Umbilical cord (tissue), 2 donors: Measurements from ENCODE around the gene FAM110C. TPM values are rescaled to one million over a fixed set of nuclear protein-coding genes. Genes with fewer than 3 reads are reported as not detected.
"Not testable (repeated sequence)": the region's sequence is repeated elsewhere in the genome, so short reads cannot be mapped to it uniquely, and the experiment has no call there.

Source experiments
- DNase-seq: peaks from one replicate; pipeline ENCODE4 v3.0.0-alpha.2; 2015; ENCODE audit warnings: low spot score
- total RNA-seq: library from RNA; depleted of rRNA; stranded (reverse); fragments of >200 nt; gene quantifications from one replicate; pipeline ENCODE4 v1.2.3, GENCODE V29; 2014; ENCODE audit warnings: low replicate concordance; ENCODE audit not compliant: insufficient read depth

Gene FAM110C, protein sequence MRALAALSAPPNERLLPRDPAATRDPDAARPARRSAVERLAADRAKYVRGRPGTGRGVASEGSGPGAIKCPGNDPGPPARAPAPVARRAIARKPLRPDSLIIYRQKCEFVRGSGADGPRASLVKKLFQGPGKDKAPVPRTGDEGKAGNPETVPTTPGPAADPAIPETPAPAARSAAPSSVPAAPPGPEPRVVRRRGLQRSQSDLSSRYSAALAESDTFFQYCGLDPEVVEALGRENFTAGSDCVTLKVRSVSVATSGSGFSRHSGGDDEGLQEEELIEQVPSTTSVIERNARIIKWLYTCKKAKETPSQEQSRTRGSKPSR
- total RNA-seq = 7.7 TPM

GRCh38 chr2:46471-47345, at the start of gene FAM110C:
FAM110C (minus strand) TSS chr2:46505; CDS start chr2:46385, 120 bp downstream.
- peak; percentile 87 for DNase-seq

GRCh38 chr2:92326-92725, 46.0 kb upstream of the FAM110C start:
- no peak for DNase-seq

DNA sequence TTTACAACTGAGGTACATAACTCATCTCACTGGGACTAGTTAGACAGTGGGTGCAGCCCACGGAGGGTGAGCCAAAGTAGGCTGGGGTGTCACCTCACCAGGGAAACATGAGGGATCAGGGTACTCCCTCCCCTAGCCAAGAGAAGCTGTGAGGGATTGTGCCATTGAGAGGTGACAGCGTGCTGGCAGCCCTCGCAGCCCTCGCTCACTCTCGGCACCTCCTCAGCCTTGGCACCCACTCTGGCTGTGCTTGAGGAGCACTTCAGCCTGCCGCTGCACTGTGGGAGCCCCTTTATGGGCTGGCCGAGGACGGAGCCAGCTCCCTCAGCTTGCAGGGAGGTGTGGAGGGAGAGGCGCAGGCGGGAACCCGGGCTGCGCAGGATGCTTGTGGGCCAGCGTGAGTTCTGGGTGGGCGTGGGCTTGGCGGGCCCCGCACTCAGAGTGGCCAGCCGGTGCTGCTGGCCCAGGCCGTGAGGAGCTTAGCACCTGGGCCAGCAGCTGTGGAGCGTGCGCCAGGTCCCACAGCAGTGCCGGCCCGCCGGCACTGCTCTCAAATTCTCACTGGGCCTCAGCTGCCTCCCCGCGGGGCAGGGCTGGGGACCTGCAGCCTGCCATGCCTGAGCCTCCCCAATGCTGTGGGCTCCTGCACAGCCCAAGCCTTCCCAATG, 44.5 kb upstream of the FAM110C start:
- DNase-seq = no peak

DNA sequence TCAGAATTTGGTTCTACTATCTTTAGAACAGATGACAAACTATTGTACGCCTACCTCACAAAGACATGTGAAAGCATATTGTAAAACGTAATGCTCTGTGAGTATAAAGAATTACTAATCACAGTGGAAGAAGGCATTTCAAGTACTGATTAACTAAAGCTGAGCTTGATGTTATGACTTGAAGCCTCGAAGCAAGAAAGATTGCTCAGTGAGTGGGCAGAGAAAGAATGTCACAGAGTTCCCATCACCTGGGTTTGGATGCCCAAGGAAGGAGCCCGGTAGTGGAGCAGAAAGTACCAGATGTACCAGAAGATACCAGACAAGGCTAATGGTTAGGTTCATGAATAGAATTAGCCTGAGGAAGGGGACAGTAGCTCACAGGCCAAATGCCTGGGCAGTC, 39.5 kb upstream of the FAM110C start:
- no peak for DNase-seq

DNA sequence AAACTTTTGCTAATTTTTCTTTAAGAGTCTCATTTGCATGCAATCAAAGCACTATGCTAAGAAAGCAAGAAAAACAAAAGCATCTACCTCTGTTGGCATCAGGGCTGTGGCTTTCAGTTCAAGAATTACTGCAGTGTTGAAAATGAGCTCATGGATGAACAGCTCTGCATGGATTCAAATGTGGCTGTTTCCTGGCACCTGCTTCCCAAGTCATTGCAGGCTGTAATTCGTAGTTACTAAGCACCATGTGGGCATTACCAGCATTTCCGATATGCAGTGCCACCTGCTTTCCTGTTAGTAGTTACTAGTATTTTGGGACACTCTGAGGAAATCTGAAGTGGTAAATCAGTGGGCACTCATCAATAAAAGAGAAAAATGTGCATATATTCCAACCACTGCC, 37.8 kb upstream of the FAM110C start:
- no peak for DNase-seq

DNA sequence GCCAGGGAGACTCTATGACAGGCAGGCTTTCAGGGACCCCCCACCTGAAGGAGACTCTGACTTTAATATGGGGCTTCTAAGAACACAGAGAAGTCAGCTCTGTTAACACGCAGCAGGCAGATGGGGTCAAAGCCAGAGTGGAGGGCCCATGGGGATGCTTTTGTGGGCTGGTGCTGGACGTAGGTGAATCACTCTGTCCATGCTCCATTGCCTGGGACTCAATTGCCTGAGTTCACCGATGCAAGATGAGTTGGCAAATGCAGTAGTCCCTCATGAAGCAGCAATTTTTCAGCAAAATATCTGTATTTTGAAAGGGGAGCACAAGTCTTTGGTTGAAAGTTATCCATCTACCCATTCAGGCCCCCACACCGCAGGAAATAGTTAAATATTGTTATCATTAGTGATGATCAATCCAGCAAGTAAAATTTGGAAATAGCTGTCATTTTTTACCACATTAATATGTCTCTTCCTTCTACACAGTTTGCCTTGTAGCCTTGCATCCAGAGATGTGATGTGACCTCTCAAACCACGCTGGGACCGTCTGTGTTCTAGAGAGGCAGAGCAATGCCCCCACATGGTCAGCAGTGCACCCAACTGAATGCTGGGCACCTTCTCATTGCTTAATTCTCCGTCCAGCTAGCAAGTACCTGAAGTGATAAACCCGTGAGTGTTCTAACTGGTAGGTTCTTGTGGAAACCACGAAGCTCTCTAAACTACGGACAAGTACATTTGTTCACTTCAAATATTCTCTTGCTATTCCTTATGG, 34.8 kb upstream of the FAM110C start:
- no peak for DNase-seq

DNA sequence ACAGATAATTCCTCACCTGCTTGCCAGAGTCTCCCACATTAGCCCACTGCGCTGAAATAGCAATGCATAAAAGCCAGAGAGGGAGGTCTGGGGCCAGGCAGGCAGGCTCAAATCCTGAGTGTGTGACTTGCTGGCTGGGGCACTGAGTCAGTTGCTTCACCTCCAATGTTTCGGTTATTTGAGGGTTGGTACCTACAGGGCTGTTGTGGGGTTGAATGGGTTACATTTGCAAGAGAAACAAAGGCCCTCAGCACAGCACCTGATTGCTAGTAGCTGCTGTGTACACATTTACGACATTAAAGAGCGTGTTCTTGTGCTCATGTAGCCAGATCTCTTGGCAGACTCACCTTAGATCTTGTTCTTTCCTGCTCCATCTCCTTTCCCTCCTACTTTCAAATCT, 34.1 kb upstream of the FAM110C start:
- DNase-seq = no peak

- DNase-seq = no peak
Measured at GRCh38 chr2:71309-72035, 25.2 kb upstream of the FAM110C start.

GRCh38 chr2:69366-70344, 23.4 kb upstream of the FAM110C start:
- DNase-seq = no peak

- not testable (repeated sequence) for DNase-seq
Measured at GRCh38 chr2:68637-69036, 22.3 kb upstream of the FAM110C start.

- DNase-seq = no peak
Measured at GRCh38 chr2:66853-67252, 20.5 kb upstream of the FAM110C start.

- DNase-seq = no peak
Measured at GRCh38 chr2:65121-65520, 18.8 kb upstream of the FAM110C start.

- DNase-seq = no peak
Measured at GRCh38 chr2:55587-56448, 9.5 kb upstream of the FAM110C start.

DNA sequence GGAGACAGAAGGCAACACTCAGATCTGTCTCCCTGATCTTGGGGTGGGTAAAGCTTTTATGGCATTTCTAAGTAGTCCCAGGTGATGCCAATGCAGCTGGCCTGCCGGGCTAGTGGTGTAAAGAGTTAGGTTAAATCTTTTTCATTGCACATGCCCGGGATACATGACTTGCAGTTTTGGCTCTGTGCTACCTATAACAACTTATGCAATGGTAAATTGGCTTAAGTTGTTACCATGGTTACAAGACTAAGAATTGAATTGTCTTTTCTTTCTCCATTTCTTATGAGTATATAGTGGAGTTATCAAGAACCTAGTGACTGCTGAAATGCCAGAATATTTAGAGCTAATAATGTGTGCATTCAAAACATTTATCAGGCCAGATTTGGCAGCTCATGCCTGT, 5.3 kb upstream of the FAM110C start:
- DNase-seq = no peak

DNA sequence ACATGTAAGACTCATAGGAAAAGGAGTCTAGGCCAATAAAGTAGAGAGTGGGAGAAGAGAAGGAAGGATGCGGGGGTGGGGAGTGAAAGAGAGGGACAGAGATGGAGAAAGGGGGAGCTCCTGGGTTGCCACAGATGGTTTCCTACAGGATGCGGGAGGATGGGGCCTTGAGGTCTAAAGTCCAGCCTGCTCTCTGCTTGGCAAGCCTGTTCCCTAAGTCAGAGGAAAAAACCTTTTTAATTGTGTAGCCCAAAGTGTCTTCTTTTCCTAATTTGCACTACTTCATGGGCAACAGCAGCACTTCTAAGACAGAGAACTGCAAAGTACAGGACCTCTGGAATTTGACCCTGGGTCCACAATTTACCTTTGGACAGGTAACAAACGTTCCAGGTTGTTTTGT, 1.4 kb upstream of the FAM110C start:
- DNase-seq = no peak

GRCh38 chr2:47346-47725, 1.0 kb upstream of the FAM110C start:
- no peak for DNase-seq

GRCh38 chr2:46131-46470, 204 bp downstream of the FAM110C start:
- no peak for DNase-seq

GRCh38 chr2:45342-46130, 769 bp downstream of the FAM110C start:
- DNase-seq = no peak
